GM19035 (cell line): ENCODE measurements around the gene UTS2B.

Experiments
- ATAC-seq: cut with Tn5 transposase; IDR thresholded peaks from one replicate; pipeline ENCODE4 v1.9.1; 2021; ENCODE audit not compliant: unreplicated experiment

The UTS2B gene

DNA sequence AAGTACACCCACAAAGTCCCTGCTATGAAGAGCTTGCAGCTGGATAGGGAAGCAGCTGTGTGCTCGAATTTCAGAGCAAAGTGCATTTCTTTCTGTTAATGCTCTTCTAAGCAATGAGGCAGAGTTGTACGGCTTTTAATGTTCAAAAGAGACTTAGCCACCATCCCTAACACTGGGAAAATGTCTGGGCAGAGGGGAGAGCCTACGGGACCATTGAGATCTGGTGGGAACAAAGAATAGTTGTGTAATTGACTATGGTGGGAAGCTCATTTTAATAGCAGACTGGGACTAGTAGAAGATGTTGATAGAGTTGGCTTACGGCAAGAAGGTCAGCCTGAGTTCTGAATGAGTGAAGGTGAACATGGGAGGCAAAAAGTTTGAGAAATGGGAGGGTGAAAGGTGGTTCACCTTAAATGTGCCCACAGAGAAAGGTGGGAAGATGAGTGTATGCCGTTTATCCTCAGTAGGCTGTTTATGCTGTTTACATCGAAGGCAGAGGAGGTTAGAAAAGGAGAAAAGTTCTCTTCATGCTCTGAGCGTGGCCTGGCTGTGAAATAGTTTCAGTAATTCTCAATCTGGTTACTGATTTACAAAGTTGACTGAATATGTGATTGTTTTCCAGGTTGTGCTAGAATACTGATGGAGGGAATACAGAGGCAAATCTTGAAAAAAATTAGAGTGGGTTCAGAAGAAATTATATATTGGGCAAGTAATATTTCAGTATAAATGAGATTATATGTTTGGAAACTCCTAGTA lies 22.9 kb upstream of the UTS2B start:
- ATAC-seq: no peak

DNA sequence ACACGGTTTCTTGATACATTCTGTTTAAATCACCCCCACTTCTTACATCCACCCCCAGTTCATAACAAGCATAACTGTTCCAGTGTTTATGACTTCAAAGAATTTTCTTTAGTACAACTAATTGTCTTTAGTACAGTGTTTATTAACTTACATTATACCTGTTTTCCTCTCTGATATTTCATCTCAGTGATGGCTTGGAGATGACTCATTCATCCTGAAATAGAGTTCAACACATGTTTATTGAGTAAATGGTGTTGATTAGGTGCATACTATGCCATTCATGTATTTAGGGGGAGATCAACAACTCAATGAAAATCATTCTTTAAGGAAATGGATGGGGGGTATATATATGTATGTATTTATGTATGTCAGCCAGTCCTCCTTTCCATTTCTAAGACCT lies 21.7 kb upstream of the UTS2B start:
- ATAC-seq: no peak

DNA sequence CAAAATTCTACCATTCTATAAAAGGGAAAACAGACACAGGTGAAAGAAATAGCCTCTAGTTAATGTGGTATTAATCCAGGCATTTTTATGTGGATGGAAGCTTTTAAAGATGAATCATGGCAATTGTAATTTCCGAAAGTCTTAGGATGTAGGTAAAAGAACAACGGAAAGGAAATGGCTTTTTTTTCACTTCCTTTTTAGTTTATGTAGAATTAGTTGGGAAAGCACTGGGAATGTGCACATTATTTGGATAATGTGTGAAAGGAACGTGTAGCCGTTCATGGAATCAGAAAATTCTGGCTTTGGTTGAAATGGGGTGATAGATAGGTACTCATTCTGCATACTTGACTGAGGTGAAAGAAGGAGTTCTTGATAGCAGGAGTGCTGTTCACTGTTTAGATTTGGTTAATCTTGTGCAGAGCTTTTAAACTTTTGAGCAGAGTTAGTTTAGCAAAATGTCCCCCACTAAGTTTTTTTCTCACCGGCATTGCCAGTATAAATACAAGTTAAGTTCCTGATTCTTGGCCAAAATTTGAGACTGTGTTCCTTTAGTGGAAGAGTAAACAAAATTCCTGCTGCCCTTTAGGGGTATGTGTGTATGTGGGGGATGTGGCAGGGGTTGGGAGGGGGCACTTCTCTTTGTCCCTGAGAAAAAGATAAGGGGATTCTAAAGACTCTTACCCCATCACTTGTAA lies 20.2 kb upstream of the UTS2B start:
- ATAC-seq: no peak

DNA sequence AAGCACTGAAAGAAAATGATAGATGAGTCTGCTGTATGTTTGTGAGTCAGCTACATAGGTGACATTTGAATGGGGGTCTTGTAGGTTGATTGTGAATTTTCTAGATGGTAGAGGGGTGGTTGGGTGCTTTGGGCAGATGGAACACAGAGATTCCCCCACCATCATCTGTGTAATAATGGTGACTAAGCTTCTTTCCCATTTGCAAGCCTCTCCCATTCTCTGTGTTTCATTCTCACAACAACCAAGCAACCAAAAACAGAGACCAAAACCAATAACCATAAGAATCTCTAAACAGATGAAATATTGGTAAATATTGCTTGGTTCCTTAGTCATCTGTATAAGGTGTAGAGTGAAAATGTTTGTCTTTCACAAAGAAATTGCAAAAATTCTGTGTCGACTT lies 17.8 kb upstream of the UTS2B start:
- peak; percentile 38 for ATAC-seq

DNA sequence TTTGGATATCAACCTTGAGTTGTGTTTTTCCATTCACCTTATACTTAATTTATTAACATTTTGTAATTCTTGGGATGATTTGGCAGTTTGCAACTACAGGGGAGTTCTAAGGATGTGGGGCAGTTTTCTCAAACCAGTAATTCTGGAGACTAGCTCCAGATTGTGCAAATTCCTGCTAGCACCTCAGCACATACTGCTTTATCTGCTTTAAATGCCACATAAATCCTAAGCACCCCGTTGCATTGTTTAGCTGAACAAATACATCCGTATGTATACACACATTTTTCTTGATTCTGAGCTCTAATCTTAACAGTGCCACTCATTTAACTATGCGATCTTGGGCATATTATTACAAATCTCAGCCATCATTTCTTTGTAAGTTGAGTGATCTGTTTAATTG lies 16.9 kb upstream of the UTS2B start:
- ATAC-seq: no peak

DNA sequence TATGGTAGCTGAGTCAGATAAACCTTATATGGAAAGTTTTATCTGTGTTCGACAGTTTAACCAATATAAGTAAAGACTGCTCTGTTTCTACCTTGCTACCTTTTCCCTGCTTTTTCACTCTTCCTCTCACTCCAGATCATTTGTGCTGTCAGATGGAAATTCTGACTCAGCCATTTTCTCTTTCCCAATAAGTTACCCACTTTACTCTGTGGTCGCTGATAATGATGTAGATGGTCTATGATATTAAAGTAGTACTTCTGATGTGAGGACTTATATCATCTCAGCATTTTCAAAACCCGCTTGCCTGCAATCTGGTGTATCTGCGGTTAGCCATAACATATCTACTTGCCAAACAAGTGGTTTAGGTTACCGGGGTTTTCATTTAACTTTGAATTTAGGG lies 15.0 kb upstream of the UTS2B start:
- no peak for ATAC-seq

DNA sequence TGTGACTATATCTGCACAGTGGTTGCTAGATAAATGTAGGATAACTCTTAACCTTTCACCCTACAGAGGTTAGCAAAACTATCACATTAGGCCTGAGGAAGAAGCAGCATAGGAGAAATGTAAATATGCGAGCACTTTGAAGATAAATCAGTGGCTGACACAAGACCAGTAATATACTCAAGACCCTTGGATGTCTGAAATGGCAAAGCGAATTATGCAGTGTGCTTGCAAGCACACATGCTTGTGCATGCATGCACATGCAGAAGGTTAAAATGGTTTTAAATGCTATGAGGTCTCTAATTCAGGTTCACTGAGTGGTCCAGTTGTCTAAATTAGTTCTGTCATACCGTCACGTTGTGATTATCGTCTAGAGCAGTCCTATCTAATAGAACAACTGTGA lies 13.6 kb upstream of the UTS2B start:
- no peak for ATAC-seq

DNA sequence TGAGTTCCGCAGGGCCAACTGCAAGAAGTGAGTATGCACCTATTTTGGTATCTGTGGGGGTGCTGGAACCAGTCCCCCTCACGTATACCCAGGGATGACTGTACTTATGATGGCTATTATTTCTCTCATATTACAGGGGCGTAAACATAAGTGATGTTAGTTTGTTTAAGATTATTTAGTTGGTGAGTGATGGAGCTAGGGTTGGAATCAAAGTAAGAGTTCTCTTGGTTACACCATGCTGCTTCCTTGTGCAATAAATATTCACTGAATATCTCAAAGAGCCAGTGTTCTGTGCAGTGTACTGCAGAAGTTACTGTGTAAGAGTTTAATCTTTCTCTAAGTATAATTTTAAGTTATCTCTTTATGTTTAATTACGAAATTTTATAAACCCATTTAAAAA lies 12.8 kb upstream of the UTS2B start:
- no peak for ATAC-seq

DNA sequence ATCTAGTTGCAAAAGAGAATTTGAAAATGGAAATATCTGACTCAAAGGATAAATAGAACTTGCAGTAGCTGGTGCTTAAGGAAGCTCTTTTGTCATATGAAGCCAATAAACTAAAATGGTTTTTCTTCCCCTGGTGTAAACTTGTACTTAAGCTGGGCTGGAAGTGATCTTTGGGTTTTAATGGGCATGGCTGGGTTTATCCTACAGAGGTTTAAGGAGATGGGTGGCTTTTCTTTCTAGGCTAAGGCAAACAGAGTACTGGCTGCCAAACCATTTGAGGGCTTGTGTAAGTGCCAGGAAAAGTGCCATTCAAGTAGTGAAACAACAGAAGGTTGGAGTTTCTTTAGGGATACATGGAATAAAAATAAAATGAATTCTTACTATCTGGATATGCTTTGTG lies 12.1 kb upstream of the UTS2B start:
- ATAC-seq: no peak

DNA sequence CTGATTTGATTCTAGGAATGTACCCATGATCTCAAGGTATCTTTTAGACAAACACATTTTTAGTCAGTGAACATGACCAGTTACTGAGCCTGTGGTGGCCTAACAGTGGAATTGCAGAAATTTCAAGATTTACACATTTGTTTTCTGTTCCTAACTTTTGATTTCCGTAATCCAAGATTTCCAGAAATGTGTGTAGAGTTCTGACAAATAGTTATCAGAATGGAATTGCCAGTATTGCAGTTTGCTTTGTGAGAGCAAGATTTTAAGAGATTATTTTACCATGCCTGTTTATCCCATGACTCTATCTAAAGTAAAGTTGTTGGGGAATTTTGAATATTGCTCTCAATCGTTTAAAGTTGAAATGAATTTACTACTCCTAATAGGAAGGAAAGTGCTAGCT lies 11.7 kb upstream of the UTS2B start:
- ATAC-seq: no peak

DNA sequence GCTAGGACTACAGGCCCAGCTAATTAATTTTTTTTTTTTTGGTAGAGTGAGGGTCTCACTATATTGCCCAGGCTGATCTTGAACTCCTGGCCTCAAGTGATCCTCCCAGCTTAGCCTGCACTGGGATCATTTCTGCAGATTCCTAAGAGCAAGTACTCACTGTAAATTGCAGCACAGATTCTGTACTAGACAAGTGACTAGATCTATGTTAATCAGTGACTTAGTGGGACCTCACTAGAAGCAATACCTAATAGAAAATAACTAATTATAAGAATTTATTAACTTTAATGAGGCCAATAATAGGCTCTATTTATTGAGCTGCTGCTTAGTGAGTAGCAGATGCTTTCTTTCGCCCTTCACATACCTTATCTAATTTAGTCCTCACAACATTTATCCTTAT lies 10.6 kb upstream of the UTS2B start:
- no peak for ATAC-seq

DNA sequence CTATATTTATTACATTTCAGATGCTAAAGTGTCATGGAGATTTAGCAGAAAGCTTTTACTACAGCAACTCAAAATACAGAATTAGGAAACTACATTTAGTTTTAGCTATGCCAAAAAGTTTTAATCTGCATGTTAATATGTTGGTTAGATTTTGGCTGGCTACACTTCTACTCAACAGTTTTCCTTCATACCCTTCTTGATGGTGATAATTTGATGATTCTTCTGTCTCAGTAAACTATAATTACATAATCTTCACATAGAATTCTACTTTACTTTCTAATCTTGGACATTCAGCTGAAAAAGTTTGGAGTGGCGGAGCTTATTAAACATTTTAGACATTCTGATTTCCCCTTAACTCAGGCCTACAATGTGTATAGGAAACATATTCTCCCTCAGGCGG lies 10.0 kb upstream of the UTS2B start:
- no peak for ATAC-seq

DNA sequence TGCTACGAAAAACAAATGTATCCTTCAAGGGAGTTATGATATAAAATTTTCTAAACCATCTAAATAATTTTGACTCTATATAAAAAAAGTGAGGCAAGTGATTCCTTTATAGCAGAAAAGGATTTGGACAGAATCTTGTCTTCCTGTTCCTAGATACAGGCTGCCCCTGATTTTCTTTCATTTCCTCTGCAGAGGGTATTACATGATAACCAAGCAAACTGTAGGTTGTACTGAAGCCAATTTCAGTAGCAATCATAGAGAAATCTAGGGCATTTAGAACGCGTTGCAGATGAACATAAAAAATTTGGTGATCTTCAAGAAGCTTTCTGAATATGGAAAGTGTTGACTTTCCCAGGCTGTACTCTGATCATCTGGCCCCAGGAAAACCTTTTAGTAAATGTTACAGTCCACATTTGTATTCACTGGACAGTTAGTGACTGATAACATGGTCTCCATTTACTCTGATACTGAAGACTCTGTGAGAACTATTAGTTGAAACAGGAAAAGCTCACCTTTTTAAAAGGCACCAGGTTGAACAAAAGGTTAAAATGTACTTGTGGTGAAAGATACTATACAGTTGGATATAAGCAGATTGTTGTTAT lies 9.1 kb upstream of the UTS2B start:
- no peak for ATAC-seq

DNA sequence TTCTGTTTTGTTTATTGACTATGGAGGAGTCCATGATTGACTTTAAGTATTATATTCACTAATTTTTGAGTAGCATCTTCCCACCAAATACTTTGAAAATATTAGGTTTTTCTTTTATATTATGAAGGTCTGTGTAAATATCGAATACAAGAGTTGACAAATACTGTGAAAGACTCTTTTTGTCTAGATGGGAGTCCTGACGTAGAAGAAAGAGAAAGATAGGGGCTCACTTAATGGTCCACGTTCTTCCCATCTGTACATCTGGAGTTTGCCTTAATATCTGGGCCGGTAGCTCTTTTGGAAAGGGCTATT lies 7.8 kb upstream of the UTS2B start:
- ATAC-seq: no peak

DNA sequence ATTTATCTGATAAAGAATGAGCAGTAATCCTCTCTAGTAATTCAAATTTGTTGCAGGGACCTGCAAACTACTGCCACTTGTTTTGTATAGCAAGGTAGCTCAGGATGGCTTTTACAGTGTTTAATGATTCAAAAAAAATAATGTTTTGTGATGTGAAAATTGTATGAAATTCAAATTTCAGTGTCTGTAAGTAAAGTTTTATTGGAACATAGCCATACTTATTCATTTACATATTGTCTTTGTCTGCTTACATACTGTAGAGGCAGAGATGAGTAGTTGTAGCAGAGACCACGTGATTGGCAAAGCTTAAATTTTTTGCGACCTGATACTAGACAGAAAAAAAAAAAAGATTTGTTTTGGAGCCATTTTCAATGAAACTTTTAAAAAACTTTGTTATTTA lies 6.5 kb upstream of the UTS2B start:
- peak; percentile 46 for ATAC-seq

DNA sequence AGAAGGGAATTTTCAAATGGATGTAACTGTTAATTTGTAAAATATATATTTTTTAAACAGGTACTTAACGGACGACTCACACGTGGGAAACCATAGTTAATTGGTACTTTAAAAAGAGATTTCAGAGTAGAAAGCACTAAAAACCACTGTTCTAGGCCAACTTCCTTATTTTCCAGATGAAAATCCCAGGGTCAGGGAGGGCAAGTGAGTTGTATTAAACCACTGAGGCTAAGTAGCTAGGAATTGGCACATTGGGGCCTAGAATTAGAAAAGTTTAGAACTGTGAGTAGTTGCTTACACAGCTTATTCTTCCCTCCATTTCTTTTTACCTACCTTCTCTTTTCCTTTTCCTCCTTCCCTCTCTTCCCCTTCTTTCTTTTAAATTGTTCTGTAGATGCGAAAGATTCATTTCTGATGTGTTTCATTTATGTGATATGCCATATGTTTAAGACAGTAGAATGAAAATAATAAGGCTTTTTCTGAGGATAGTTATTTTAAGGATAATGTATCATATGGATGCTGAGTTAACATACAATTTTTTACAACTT lies 4.1 kb upstream of the UTS2B start:
- ATAC-seq: no peak

DNA sequence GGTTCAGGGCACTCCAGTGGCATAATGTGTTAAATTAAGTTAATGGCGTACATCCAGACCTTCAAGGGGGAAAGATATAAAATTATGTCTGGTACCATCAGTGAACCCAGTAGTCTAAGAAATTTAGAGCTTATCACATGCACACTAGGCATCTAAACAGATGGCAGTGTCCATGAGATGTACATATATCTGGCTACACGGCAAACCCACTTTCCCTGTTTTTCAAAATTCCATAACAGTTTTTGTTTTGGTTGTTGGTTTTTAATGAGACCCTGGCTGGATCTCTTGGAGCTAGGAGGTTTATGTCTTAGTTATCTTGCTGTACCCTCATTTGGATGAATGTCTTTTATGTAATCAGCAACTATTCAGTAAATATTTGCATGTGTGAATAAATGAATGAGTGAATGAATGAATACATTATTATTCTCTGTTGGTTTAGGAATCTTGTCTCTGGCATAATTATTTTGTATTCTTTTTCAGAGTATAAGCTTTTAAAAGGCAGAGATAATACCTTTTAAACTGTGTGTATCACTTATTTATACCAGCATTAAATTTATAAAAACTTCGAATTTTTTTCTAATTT lies 3.1 kb upstream of the UTS2B start:
- ATAC-seq: no peak

DNA sequence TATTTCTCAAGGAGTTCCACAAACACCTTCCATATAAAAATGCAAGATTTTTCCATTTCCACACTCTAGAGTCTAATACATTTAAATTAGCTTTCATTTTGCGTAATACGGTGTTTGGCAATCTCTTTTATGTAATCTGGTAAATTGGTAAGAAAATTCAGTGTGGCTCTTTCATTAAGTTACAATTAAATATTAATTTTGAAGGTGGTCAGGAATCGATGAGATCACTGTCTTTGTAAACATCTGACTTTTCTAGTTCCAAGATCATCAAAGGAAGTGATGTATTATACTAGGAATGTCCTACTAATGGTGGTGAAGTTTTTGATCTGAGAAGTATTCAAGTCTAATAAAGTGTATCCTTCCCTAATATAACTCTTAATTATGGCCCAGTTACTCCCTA lies 1.1 kb upstream of the UTS2B start:
- no peak for ATAC-seq

DNA sequence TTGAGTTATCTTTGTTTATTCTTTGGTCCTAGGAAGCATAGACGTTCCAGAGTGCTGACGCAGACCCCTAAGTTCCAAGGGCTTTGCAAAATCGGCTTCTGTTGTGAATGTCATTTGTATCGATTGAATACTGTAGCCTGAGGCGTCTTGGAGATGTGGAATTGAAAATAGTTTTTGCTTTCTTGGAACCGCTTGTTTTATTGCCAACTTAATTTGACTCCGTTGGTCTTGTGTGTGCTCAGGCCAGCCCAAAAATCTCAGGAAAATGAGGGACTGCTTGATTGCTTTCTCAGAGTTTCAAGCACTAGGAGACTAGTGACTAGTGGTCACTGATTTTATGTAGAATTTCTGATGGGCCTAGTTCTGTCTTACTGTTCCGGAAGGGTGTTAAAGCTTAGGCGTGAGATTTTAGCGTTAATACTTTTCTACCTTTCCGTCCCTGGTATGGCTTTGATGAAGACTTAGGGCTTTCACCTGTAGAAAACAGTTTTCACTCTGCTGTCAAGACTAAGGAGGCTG lies 263 bp upstream of the UTS2B start:
- ATAC-seq: no peak

DNA sequence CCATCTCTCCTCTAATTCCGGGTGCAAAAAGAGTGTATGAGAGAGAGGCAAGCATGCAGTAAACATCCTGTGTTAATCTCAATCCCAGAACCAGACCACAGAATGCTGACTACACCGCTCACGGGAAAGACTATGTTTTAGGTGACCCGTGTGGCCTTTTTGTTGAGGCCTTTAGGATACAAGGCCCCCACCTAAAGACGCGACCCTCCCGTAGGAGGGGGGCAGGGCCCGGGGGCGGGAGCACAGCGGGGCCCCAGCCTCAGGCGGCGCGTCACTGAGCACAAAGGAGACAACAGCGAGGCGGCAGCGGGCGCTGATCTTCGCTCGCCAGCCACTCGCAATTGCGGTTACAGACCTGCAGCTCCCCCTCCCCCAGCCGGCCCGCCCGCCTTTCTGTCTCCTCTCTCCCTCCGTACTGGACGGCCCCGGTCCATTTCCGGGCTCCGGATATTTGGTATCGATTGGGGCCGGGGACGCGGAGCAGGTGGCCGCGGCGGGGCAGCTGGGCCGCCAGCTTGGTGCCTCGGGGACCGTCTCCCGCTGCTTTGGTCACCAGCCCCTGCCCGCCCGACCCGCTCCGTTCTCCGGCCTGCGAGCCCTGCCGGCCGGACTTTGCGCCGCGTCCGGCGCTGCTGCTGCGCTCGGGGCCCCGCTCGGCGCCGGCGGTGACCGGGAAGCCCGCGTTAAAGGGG lies 1.2 kb downstream of the UTS2B start, which contains the start of gene CCDC50:
Gene CCDC50, plus strand, starts transcription at position 433 of the 692 bp plus-strand sequence. CDS start 281 bp downstream, outside the sequence.
- peak; percentile 80 for ATAC-seq

DNA sequence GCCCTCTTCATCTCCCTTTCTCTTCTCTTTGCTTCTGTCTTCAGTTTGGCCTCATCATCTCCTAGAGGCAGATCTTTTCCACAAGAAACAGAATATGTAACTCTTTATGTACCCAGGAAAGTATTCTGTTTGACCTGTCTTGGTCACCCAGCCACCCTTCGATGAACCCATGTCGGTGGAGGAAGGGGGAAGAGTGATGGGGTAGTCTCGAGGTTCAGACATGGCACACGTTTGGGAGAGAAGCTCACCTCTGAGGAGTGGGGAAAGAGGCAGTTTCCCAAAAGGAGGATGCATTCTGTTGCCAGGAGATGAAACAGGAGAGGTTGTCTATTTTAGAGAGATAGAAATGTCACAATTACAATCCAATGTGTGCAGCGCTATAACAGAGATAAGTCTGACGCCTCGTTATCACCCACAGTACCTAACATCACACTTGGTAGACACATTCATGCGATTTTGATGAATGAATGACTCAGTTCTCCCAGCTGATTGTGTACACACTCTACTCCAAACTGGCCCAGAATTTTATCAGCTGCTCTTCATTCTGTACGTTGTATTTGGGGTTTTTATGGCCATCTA lies 1.9 kb downstream of the UTS2B start:
- ATAC-seq: no peak
